ENCODE results near the gene SAP30L. TPM values are rescaled to one million over a fixed set of nuclear protein-coding genes. Genes with fewer than 3 reads are reported as not detected.

The SAP30L gene, protein sequence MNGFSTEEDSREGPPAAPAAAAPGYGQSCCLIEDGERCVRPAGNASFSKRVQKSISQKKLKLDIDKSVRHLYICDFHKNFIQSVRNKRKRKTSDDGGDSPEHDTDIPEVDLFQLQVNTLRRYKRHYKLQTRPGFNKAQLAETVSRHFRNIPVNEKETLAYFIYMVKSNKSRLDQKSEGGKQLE
- 22.9 and 45.5 TPM in 2 replicates for total RNA-seq

GRCh38 chr5:154445422-154446194 is at the start of gene SAP30L:
Gene SAP30L, plus strand, starts transcription at chr5:154445997. Its CDS starts 608 bp downstream, at chr5:154446605.

GRCh38 chr5:154478224-154478565 is 32.4 kb downstream of the SAP30L start, which contains the start of gene HAND1:
Gene HAND1, minus strand, starts transcription at chr5:154478227. Its CDS starts 219 bp downstream, at chr5:154478008.

Other genes starting within 250 kb of the SAP30L start
- 196 and 486 TPM in 2 replicates for gene HAND1, start 32.2 kb downstream of the SAP30L start, total RNA-seq